ENCODE measurements around the gene AMZ1. TPM values are rescaled to one million over a fixed set of nuclear protein-coding genes. Genes with fewer than 3 reads are reported as not detected.
"Not testable (repeated sequence)": the region's sequence is repeated elsewhere in the genome, so short reads cannot be mapped to it uniquely, and the experiment has no call there.

AMZ1 gene
- total RNA-seq, 1 donor: 0.36 TPM

DNA sequence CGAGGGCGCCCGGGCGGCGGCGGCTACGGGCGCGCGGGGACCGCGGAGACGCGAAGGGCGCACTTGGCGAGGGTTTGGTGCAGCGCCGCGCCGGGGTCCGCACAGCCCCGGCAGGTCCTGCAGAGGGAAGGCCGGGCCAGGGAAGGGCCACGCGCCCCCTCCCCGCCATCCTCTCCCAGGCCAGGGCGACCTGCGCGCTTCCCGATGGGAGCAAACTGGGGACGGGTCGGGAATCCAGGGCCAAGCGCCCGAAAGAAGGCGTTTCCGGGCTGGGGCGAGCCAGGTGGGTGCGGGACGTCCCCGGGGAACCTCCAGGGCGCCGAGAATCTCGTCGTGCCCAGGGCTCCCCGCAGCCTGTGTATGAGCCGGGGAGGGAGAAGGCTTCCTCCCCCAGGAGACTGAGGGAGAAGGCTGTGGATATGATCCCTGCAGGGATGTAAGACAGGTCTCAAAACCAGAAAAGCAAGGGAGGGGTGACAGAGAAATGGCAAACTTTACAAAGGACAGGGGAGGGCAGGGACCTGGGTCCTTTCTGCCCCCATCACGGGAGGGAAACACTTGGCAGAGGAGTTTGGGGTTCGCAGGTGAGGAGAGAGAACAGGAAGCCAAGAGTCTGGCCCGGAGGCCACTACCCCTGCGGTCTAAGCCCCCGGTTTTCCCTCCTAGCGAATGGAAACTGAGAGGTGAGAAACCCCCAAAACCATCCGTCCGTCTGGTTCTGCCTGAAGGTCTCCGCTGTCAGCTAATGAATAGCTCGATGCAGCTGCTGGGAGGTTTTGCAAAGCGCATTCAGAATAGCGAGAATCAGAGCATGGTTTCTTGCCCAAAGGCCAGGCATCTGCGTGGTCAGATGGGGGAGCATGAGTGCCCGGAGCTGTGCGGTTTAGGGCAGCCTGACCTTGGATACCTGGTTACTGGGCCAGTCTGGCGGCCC is 674 bp downstream of the AMZ1 start:
- H3K4me3 ChIP-seq (ENCODE audit: low read depth, low read length): no peak overlapping the region
- DNase-seq (ENCODE audit: low read depth): no peak
- TF ChIP-seq, protein P1, sequence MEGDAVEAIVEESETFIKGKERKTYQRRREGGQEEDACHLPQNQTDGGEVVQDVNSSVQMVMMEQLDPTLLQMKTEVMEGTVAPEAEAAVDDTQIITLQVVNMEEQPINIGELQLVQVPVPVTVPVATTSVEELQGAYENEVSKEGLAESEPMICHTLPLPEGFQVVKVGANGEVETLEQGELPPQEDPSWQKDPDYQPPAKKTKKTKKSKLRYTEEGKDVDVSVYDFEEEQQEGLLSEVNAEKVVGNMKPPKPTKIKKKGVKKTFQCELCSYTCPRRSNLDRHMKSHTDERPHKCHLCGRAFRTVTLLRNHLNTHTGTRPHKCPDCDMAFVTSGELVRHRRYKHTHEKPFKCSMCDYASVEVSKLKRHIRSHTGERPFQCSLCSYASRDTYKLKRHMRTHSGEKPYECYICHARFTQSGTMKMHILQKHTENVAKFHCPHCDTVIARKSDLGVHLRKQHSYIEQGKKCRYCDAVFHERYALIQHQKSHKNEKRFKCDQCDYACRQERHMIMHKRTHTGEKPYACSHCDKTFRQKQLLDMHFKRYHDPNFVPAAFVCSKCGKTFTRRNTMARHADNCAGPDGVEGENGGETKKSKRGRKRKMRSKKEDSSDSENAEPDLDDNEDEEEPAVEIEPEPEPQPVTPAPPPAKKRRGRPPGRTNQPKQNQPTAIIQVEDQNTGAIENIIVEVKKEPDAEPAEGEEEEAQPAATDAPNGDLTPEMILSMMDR (IDR thresholded peaks at IDR 0.05; ENCODE audit: insufficient read depth, low read length): no peak

DNA sequence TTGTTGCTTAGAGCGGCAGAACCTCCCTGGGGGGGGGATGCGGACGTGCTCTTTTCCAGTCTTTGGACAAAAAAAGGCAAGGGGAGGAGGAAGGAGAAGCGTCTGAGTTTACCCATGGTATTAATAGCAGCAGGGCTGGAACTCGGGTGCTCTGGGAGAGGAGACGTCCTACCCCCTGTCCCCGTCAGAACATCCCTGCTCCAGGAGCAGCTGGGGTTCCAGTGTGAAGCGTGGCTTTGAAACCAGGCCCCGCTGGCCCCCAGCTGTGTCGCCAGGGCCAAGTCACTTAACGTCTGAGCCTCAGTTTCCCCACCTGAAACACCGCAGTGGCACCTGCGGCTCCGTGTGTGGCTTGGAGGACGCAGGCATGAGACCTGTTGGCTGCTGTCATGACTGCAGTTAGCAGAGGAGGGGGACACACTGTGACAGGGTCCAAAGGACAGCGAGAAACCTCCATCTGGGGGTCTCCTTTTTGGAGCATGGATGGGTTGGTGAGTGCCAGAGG is 1.4 kb downstream of the AMZ1 start:
- TF ChIP-seq, protein P1 (IDR thresholded peaks at IDR 0.05; ENCODE audit: insufficient read depth, low read length): no peak
- no peak for DNase-seq (ENCODE audit: low read depth)
- H3K4me3 ChIP-seq (ENCODE audit: low read depth, low read length): no peak overlapping the region

DNA sequence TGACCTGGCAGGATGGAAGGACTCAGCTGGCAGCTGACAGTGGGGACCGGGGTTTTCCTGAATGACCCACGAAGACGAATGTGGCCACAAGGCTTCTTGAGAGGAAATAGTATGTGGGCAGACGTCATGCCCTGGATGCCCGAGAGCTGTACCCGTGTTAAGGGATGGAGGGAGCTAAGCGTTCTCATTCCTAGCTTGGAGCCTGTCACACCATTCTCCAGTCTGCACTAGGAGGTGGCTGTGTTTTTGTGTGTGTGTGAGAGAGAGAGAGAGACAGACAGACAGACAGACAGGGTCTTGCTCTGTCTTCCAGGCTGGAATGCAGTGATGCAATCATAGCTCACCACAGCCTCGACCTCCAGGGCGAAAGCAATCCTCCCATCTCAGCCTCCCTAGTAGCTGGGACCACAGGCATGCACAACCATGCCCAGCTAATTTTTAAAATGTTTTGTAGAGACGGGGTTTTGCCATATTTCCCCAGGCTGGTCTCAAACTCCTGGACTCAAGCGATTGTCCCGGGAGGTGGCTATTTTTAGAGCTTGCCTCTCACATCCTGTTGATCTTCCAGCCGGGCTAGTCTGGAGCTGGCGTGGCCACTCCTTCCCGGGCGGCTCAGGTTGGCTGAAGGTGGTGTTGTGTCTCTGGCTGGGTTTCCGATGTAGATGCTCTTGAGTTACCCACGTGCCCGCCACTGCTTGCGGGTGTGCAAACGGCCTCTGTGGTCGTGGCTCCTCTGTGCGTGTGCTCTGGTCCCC is 2.1 kb downstream of the AMZ1 start:
- DNase-seq (ENCODE audit: low read depth): peak; percentile 31
- TF ChIP-seq, protein P1 (IDR thresholded peaks at IDR 0.05; ENCODE audit: insufficient read depth, low read length): no peak
- no peak overlapping the region for H3K4me3 ChIP-seq (ENCODE audit: low read depth, low read length)

DNA sequence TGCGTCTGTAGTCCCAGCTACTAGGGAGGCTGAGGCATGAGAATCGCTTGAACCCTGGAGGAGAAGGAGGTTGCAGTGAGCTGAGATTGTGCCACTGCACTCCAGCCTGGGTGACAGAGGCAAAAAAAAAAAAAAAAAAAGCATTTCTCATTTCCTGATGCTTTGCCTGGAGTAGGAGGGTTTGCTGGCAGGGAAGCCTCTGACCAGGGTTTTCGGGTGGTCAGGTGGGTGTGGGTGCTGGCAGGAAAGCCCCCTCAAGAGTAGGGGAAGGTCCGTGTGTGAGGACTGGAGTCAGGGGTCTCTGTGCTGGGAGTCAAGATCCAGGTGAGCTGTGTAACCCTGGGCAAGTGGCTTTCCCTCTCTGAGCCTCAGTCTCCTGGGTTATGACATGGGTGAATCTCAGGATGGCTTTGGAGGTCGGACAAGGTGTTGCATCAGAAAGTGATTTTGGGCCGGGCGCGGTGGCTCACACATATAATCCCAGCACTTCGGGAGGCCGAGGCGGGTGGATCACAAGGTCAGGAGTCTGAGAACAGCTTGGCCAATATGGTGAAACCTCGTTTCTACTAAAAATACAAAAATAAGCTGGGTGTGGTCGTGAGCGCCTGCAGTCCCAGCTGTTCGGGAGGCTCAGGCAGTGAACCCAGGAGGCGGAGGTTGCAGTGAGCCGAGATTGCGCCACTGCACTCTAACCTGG is 3.2 kb downstream of the AMZ1 start:
- TF ChIP-seq, protein P1 (IDR thresholded peaks at IDR 0.05; ENCODE audit: insufficient read depth, low read length): no peak
- no peak for DNase-seq (ENCODE audit: low read depth)
- no peak overlapping the region for H3K4me3 ChIP-seq (ENCODE audit: low read depth, low read length)

DNA sequence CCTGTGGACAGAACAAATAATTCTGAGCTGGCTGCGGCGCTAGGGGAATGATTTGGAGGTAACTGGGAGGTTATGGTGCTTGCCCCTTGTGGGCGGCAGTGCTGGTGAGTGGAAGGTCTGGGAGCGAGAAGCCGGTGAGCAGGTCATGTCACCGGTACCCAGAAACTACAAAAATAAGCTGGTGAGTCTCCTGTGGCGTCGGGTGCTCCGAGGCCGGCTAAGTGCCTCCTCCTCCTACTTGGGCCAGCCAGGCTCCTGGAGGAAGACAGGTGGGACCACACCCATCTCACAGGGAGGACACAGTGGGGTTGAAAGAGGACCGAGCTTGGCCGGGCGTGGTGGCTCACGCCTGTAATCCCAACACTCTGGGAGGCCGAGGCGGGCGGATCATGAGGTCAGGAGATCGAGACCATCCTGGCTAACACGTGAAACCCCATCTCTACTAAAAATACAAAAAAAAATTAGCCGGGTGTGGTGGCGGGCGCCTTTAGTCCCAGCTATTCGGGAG is 4.0 kb downstream of the AMZ1 start:
- DNase-seq (ENCODE audit: low read depth); H3K4me3 ChIP-seq (ENCODE audit: low read depth, low read length): not testable (repeated sequence)

DNA sequence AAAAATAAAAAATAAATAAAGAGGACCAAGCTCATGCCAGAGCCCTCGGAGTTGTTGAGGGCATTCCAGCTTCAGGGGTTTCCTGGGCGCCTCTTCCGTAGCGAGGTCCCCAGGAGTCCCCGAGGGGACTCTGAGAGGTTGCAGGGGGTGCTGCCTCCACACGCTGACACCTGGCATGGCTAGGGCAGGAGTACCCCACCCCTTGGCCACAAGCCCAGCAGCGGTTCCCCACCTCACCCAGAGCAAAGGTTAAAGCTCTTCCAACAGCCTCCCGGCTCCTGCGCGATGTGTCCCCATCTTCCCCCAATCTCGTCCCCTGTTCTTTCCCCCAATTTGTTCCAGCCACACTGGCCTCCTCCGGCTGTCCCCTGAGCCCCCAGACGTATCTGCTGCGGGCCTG is 4.5 kb downstream of the AMZ1 start:
- H3K4me3 ChIP-seq (ENCODE audit: low read depth, low read length): no peak overlapping the region
- DNase-seq (ENCODE audit: low read depth): no peak
- TF ChIP-seq, protein P1 (IDR thresholded peaks at IDR 0.05; ENCODE audit: insufficient read depth, low read length): no peak

DNA sequence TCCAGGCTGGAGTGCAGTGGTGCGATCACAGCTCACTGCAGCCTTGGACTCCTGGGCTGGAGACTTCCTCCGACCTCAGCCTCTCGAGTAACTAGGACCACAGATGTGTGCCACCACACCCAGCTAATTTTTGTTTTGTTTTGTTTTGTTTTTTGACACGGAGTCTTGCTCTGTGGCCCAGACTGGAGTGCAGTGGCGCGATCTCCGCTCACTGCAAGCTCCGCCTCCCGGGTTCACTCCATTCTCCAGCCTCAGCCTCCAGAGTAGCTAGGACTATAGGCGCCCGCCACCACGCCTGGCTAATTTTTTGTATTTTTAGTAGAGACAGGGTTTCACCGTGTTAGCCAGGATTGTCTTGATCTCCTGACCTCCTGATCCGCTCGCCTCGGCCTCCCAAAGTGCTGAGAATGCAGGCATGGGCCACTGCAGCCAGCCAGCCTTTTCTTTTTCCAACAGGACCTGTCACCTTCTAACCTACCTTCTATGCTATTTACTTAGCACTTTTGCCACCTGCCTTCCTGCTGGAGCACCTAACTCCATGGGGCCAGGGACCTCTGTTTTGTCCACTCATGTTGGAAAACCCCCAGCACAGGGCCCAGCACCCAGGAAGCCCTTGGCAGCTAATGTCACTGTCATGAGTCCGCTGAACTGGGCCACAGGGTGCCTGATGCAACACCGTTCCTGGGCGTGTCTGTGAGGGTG is 5.6 kb downstream of the AMZ1 start:
- H3K4me3 ChIP-seq (ENCODE audit: low read depth, low read length); DNase-seq (ENCODE audit: low read depth): not testable (repeated sequence)

DNA sequence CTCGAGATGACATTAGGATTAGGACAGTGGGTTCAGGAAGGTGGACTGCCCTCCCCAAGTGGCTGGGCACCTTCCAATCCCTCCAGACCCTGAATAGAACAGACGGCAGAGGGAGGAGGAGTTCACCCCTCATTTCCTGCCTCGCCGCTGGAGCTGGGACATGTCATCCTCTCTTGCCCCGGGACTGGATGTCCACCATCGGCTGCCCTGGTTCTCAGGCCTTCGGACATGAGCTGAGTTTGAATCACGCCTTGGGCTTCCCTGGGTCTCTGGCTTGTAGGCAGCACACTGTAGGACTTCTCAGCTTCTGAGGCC is 6.1 kb downstream of the AMZ1 start:
- DNase-seq (ENCODE audit: low read depth): not testable (repeated sequence)

More for the DNA sequence above, 6.1 kb downstream of the AMZ1 start:
- not testable (repeated sequence) for H3K4me3 ChIP-seq (ENCODE audit: low read depth, low read length)

Data from fibroblast of the aortic adventitia (primary cell).